ENCODE data around the gene HSPA4L. TPM values are rescaled to one million over a fixed set of nuclear protein-coding genes. Genes with fewer than 3 reads are reported as not detected.

Gene HSPA4L
- total and polyA plus RNA-seq, 7 donors, result 0.36 to 8.2 (median 2.7) TPM

- no peak for DNase-seq
- no peaks in the 10 kb centered on the region for H3K4me1 ChIP-seq
- H3K9me3 ChIP-seq, result no peaks in the 10 kb centered on the region
- peak in 1 of 4 donors; percentile 49 for ATAC-seq
- H3K27me3 ChIP-seq (ENCODE audit: insufficient read depth in 3 of 3, low read length in 2 of 3), result no peaks in the 10 kb centered on the region
- 76 to 79% (median 78%) methylated on average over 2 of the region's 2 CpGs for WGBS, 3 donors
- H3K27ac ChIP-seq, result no peak overlapping the region
- H3K36me3 ChIP-seq (ENCODE audit: insufficient read depth in 1 of 2, low read depth in 1 of 2), result no peaks in the 10 kb centered on the region
- TF ChIP-seq CTCF (IDR thresholded peaks at IDR 0.05), result no peak
- no peak overlapping the region for H3K4me3 ChIP-seq
- intact Hi-C loops (cut with DNase I), result loop anchor here (10.0 kb wide), 2 partner anchors 86 to 176 kb away; partner anchors contain the start of genes ABHD18 (in 2 of the 2) and MFSD8 (in 2 of the 2)
Measured at GRCh38 chr4:127788517-127788916, 6.4 kb downstream of the HSPA4L start.

GRCh38 chr4:127791391-127791790, 9.3 kb downstream of the HSPA4L start:
- Histone ChIP-seq H3K4me1 (no peaks in the 10 kb centered on the region), H3K9me3 (no peaks in the 10 kb centered on the region), H3K4me3 (no peak overlapping the region), H3K36me3 (ENCODE audit: insufficient read depth in 1 of 2, low read depth in 1 of 2) (no peaks in the 10 kb centered on the region), H3K27ac (no peak overlapping the region), H3K27me3 (ENCODE audit: insufficient read depth in 3 of 3, low read length in 2 of 3) (no peaks in the 10 kb centered on the region)
- intact Hi-C loops (cut with DNase I), result no loop called here
- ATAC-seq (no peak), DNase-seq (no peak)
- TF ChIP-seq CTCF (IDR thresholded peaks at IDR 0.05), result no peak
- WGBS, 3 donors, result 59 to 72% (median 72%) methylated on average over 1 of the region's 1 CpG

GRCh38 chr4:127793528-127793927, 11.4 kb downstream of the HSPA4L start:
- intact Hi-C loops (cut with DNase I), result no loop called here
- H3K27ac ChIP-seq, result no peak overlapping the region
- H3K9me3 ChIP-seq, result no peaks in the 10 kb centered on the region
- WGBS, 3 donors, result 65 to 78% (median 72%) methylated on average over 1 of the region's 1 CpG
- ATAC-seq (no peak), DNase-seq (no peak)
- no peak for TF ChIP-seq CTCF (IDR thresholded peaks at IDR 0.05)
- no peak overlapping the region for H3K4me3 ChIP-seq
- H3K4me1 ChIP-seq, result peaks cover 6% of the 10 kb centered on the region
- H3K27me3 ChIP-seq (ENCODE audit: insufficient read depth in 3 of 3, low read length in 2 of 3), result no peaks in the 10 kb centered on the region
- H3K36me3 ChIP-seq (ENCODE audit: insufficient read depth in 1 of 2, low read depth in 1 of 2), result no peaks in the 10 kb centered on the region

DNA sequence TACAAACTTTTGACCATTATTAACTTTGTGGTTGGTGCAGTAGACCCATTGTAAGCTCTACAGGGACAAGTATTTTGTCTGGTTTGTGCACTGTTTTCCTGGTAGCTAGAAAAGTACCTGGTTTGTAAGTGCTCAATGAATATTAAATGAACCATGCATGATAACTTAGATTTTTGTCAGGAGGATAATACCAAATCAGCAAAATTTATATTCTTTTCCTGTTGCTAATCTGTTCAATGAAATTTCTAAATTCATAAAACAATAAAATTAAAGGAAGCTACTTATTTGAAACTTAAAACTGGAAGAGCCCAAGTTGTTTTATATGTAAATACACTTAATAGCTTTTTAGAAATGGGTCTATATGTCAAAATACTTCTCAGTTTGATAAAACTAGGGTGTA, 17.6 kb downstream of the HSPA4L start:
- Histone ChIP-seq H3K9me3 (no peaks in the 10 kb centered on the region), H3K27me3 (ENCODE audit: insufficient read depth in 3 of 3, low read length in 2 of 3) (no peaks in the 10 kb centered on the region), H3K36me3 (ENCODE audit: insufficient read depth in 1 of 2, low read depth in 1 of 2) (peaks cover 0 to 8% of the 10 kb centered on the region in 2 donors), H3K27ac (no peak overlapping the region), H3K4me3 (no peak overlapping the region), H3K4me1 (peaks cover 6% of the 10 kb centered on the region)
- intact Hi-C loops (cut with DNase I), result no loop called here
- no peak for DNase-seq
- TF ChIP-seq CTCF (IDR thresholded peaks at IDR 0.05), result no peak
- no peak for ATAC-seq

DNA sequence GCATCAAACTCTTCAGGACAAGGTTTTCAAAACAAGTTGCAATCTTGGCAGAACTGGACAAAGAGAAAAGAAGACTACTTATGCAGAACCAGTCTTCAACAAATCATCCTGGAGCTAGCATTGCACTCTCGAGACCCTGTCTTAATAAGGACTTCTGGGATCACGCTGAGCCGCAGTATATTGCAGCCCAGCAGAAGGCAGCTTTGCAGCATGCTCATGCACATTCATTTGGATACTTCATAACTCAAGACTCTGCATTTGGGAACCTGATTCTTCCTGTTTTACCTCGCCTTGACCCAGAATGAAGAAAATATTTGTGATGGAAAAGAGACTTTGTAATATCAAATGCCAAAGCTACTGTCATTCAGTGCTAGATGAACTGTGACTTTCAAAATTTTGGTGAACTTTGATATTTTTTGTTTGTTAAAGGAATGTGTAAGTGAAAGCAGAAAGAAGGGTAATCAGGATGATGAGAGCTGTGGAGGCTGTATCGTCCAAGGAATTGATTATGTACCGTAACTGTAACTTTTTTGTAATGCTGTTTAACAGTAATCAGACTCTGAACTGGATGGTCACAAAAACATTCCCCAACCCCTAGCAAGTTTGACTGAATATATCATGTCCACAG, 27.2 kb downstream of the HSPA4L start:
- DNase-seq, result no peak
- Histone ChIP-seq H3K27ac (no peak overlapping the region), H3K4me1 (no peaks in the 10 kb centered on the region), H3K4me3 (no peak overlapping the region), H3K36me3 (ENCODE audit: insufficient read depth in 1 of 2, low read depth in 1 of 2) (peaks cover 0 to 30% of the 10 kb centered on the region in 2 donors), H3K27me3 (ENCODE audit: insufficient read depth in 3 of 3, low read length in 2 of 3) (no peaks in the 10 kb centered on the region), H3K9me3 (no peaks in the 10 kb centered on the region)
- TF ChIP-seq CTCF (IDR thresholded peaks at IDR 0.05), result no peak
- intact Hi-C loops (cut with DNase I), result no loop called here
- 64 to 73% (median 64%) methylated on average over 6 of the region's 6 CpGs for WGBS, 3 donors
- no peak for ATAC-seq

Data from psoas muscle (tissue), 8 donors.